Panc1 (cell line): ENCODE data around the gene ABLIM2. TPM values are rescaled to one million over a fixed set of nuclear protein-coding genes. Genes with fewer than 3 reads are reported as not detected.

Experiments used
- ATAC-seq: fragments of 200-7000 bp; cut with Tn5 transposase; 2 replicates; pipeline ENCODE4 v1.9.1; 2020; ENCODE audit warnings: mild to moderate bottlenecking, moderate library complexity
- Bru-seq: library from RNA; stranded (reverse); fragments of 400-500 nt; gene quantifications from one replicate; lab custom pipeline; 2021; lab: Mats Ljungman, UMichigan
- BruChase-seq, 2 experiments: library from RNA; stranded (reverse); fragments of 400-500 nt; gene quantifications; one replicate each; lab custom pipeline; 2021; lab: Mats Ljungman, UMichigan
- BruUV-seq: library from RNA; stranded (reverse); fragments of 400-500 nt; replicated peaks from 2 replicates; lab custom pipeline; 2021; lab: Mats Ljungman, UMichigan
- CTCF ChIA-PET: fragments of 300-600 bp; sonication (Branson Sonifier 250); formaldehyde crosslinking; loops from one replicate; lab custom pipeline; 2022; ENCODE audit warnings: antibody characterized with exemption; lab: Charles Lee
- POLR2A ChIA-PET: fragments of 300-600 bp; sonication (Branson Sonifier 250); formaldehyde crosslinking; loops from one replicate; lab custom pipeline; 2022; ENCODE audit warnings: antibody characterized with exemption; lab: Charles Lee
- DNase-seq: peaks from one replicate; pipeline ENCODE4 v3.0.0-alpha.2; 2010; ENCODE audit warnings: low read depth, low spot score
- H3K27ac ChIP-seq: 2 replicates; pipeline ENCODE4 v1.5.1; 2011; ENCODE audit warnings: mild to moderate bottlenecking, low read length, inconsistent platforms
- H3K27me3 ChIP-seq: fragments of 200-500 bp; sonication (Bioruptor generic); 2 replicates; pipeline ENCODE4 v1.6.0; 2014; ENCODE audit warnings: low read length, inconsistent platforms; ENCODE audit not compliant: control insufficient read depth, insufficient read depth
- H3K36me3 ChIP-seq: fragments of 200-500 bp; sonication (Bioruptor generic); 2 replicates; pipeline ENCODE4 v1.5.1; 2014; ENCODE audit warnings: inconsistent platforms, mild to moderate bottlenecking, low read length, moderate library complexity; ENCODE audit not compliant: control insufficient read depth, insufficient read depth
- H3K4me1 ChIP-seq: 2 replicates; pipeline ENCODE4 v1.5.1; 2011; ENCODE audit warnings: inconsistent platforms, mild to moderate bottlenecking, low read length, moderate library complexity; ENCODE audit not compliant: control insufficient read depth, insufficient read depth
- H3K4me3 ChIP-seq, 2 experiments: 2 replicates each; pipeline ENCODE4 v1.5.1; 2011 to 2012; ENCODE audit warnings: low read depth in 2 of 2, low read length in 2 of 2, mild to moderate bottlenecking in 2 of 2, inconsistent platforms in 1 of 2, moderate library complexity in 1 of 2
- H3K9me3 ChIP-seq: fragments of 200-500 bp; sonication (Bioruptor generic); 2 replicates; pipeline ENCODE4 v1.5.1; 2014; ENCODE audit warnings: low read depth, mild to moderate bottlenecking, inconsistent platforms, low read length, moderate library complexity; ENCODE audit not compliant: control insufficient read depth, insufficient read depth
- CTCF ChIP-seq: fragments of 450-650 bp; IDR thresholded peaks from 2 replicates; pipeline ENCODE4 v1.5.1; 2017; ENCODE audit warnings: mild to moderate bottlenecking
- POLR2AphosphoS5 ChIP-seq: IDR thresholded peaks from 2 replicates; pipeline ENCODE4 v1.6.1; 2012; ENCODE audit warnings: mild to moderate bottlenecking, low read depth, low read length, moderate library complexity
- SIN3A ChIP-seq: IDR thresholded peaks from 2 replicates; pipeline ENCODE4 v1.6.1; 2012; ENCODE audit warnings: low read depth, mild to moderate bottlenecking, low read length, moderate library complexity, borderline replicate concordance; ENCODE audit not compliant: insufficient read depth
- TCF7L2 ChIP-seq: IDR thresholded peaks from 2 replicates; pipeline ENCODE4 v1.6.1; 2011; ENCODE audit warnings: mild to moderate bottlenecking, low read depth, low read length, inconsistent platforms
- in situ Hi-C: cut with HindIII; loops from 2 replicates; pipeline ENCODE4 v1.10.0; 2016; ENCODE audit warnings: low sequenced_read_pairs, low pct_unique_long_range_greater_than_20kb
- intact Hi-C: fragments of 100-400 bp; cut with micrococcal nuclease; formaldehyde crosslinking; loops from one replicate; pipeline ENCODE4 v1.10.0; 2022; ENCODE audit not compliant: unreplicated experiment
- long read RNA-seq: library from polyadenylated mRNA; unstranded; transcript quantifications from one replicate; pipeline ENCODE4 v2.0.0, GENCODE V29; 2021; ENCODE audit not compliant: unreplicated experiment
- polyA plus RNA-seq: library from polyadenylated mRNA; unstranded; fragments of >200 nt; gene quantifications from one replicate; pipeline ENCODE4 v1.2.1, GENCODE V29; 2012; ENCODE audit warnings: missing spikeins; ENCODE audit not compliant: insufficient read length
- total RNA-seq: library from RNA; stranded (reverse); gene quantifications from one replicate; pipeline ENCODE4 v1.2.1, GENCODE V29; 2021; ENCODE audit not compliant: unreplicated experiment
- TF ChIP-seq, protein P1 (sequence below), 2 experiments: IDR thresholded peaks; 2 replicates each; pipeline ENCODE4 v1.6.1; 2011 to 2012; ENCODE audit warnings: low read depth in 2 of 2, control low read depth in 1 of 2, low read length in 1 of 2, mild to moderate bottlenecking in 1 of 2, moderate library complexity in 1 of 2; ENCODE audit not compliant: insufficient read depth in 1 of 2

The ABLIM2 gene
- total RNA-seq (0.64 TPM), Bru-seq, nascent RNA (percentile 21 among the genes with signal in this experiment), BruChase-seq, experiment 1, labeled RNA remaining after a 2-hour chase (percentile 17 among the genes with signal in this experiment), BruChase-seq, experiment 2, labeled RNA remaining after a 6-hour chase (percentile 15 among the genes with signal in this experiment)
- polyA plus RNA-seq = 0.94 TPM
- long read RNA-seq, partial matches to known transcripts = 2 of 4 reads
- long read RNA-seq, other reads (novel, unspliced or antisense) = 2 of 4 reads

GRCh38 chr4:8158710-8159536 is at the start of gene ABLIM2:
TSS of gene ABLIM2 (minus strand) at chr4:8158813. CDS start at chr4:8158689, 124 bp downstream.
- TF ChIP-seq TCF7L2 (peak; percentile 81), SIN3A (0 out of 2 replicates have a peak, but pooled peaks have one; percentile 29), CTCF (no peak)
- DNase-seq (peak; percentile 58), ATAC-seq (peak; percentile 98)
- ChIA-PET CTCF (no interaction called here), POLR2A (no interaction called here)
- Histone ChIP-seq H3K27me3 (no peaks in the 10 kb centered on the region), H3K4me3 (peak within 1 kb of the TSS; percentile 64 to 81), H3K27ac (no peak within 1 kb of the TSS; the same call in 1 of the 2 replicates), H3K9me3 (no peaks in the 10 kb centered on the region), H3K36me3 (no peaks in the 10 kb centered on the region), H3K4me1 (peaks cover 3% of the 10 kb centered on the region; the same call in 1 of the 2 replicates)
- intact Hi-C loops = no loop called here
- no TSS peak for BruUV-seq
- in situ Hi-C loops = no loop called here

- ATAC-seq (no peak), DNase-seq (no peak)
- Histone ChIP-seq H3K27ac (no peak overlapping the region), H3K36me3 (no peaks in the 10 kb centered on the region), H3K4me3 (no peak overlapping the region), H3K4me1 (no peaks in the 10 kb centered on the region), H3K27me3 (no peaks in the 10 kb centered on the region), H3K9me3 (no peaks in the 10 kb centered on the region)
- TF ChIP-seq TCF7L2 (no peak), POLR2AphosphoS5 (no peak), SIN3A (no peak), CTCF (no peak)
- TF ChIP-seq, protein P1, sequence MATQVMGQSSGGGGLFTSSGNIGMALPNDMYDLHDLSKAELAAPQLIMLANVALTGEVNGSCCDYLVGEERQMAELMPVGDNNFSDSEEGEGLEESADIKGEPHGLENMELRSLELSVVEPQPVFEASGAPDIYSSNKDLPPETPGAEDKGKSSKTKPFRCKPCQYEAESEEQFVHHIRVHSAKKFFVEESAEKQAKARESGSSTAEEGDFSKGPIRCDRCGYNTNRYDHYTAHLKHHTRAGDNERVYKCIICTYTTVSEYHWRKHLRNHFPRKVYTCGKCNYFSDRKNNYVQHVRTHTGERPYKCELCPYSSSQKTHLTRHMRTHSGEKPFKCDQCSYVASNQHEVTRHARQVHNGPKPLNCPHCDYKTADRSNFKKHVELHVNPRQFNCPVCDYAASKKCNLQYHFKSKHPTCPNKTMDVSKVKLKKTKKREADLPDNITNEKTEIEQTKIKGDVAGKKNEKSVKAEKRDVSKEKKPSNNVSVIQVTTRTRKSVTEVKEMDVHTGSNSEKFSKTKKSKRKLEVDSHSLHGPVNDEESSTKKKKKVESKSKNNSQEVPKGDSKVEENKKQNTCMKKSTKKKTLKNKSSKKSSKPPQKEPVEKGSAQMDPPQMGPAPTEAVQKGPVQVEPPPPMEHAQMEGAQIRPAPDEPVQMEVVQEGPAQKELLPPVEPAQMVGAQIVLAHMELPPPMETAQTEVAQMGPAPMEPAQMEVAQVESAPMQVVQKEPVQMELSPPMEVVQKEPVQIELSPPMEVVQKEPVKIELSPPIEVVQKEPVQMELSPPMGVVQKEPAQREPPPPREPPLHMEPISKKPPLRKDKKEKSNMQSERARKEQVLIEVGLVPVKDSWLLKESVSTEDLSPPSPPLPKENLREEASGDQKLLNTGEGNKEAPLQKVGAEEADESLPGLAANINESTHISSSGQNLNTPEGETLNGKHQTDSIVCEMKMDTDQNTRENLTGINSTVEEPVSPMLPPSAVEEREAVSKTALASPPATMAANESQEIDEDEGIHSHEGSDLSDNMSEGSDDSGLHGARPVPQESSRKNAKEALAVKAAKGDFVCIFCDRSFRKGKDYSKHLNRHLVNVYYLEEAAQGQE (IDR thresholded peaks at IDR 0.05; ENCODE audit: insufficient read depth in 1 of 2, low read depth in 2 of 2, low read length in 1 of 2) = no peak
- ChIA-PET CTCF (no interaction called here), POLR2A (no interaction called here)
- intact Hi-C loops = no loop called here
- no TSS peak for BruUV-seq
- in situ Hi-C loops = no loop called here
Observed at GRCh38 chr4:8207314-8207713, 48.7 kb upstream of the ABLIM2 start.
